ENCODE data around the gene RAPGEF5.

RAPGEF5 gene

DNA sequence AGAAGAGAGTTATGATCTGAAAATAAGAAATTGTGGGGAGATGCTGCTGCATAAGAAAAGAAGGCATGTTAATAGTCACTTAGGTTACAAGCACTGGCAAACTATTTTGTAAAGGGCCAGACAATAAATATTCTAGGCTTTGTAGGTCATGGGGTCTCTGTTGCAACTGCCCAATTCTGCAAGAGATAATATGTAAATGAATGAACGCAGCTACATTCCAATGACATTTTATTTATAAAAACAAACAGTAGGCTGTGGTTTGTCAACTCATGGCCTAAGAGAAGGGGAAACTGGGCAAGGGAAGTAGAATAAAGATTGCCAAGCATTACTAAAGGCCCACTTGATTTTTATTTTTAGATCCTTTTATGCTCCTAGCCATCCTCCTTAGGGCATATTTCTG, 133.1 kb downstream of the RAPGEF5 start:
- TF ChIP-seq, protein P1, sequence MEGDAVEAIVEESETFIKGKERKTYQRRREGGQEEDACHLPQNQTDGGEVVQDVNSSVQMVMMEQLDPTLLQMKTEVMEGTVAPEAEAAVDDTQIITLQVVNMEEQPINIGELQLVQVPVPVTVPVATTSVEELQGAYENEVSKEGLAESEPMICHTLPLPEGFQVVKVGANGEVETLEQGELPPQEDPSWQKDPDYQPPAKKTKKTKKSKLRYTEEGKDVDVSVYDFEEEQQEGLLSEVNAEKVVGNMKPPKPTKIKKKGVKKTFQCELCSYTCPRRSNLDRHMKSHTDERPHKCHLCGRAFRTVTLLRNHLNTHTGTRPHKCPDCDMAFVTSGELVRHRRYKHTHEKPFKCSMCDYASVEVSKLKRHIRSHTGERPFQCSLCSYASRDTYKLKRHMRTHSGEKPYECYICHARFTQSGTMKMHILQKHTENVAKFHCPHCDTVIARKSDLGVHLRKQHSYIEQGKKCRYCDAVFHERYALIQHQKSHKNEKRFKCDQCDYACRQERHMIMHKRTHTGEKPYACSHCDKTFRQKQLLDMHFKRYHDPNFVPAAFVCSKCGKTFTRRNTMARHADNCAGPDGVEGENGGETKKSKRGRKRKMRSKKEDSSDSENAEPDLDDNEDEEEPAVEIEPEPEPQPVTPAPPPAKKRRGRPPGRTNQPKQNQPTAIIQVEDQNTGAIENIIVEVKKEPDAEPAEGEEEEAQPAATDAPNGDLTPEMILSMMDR (IDR thresholded peaks at IDR 0.05; ENCODE audit: insufficient read depth, low read length), result no peak
- TF ChIP-seq SPI1 (IDR thresholded peaks at IDR 0.05; ENCODE audit: borderline replicate concordance, low read depth), result no peak
- no peak for TF ChIP-seq GABPA (IDR thresholded peaks at IDR 0.05; ENCODE audit: low read depth)
- TF ChIP-seq, protein P2, sequence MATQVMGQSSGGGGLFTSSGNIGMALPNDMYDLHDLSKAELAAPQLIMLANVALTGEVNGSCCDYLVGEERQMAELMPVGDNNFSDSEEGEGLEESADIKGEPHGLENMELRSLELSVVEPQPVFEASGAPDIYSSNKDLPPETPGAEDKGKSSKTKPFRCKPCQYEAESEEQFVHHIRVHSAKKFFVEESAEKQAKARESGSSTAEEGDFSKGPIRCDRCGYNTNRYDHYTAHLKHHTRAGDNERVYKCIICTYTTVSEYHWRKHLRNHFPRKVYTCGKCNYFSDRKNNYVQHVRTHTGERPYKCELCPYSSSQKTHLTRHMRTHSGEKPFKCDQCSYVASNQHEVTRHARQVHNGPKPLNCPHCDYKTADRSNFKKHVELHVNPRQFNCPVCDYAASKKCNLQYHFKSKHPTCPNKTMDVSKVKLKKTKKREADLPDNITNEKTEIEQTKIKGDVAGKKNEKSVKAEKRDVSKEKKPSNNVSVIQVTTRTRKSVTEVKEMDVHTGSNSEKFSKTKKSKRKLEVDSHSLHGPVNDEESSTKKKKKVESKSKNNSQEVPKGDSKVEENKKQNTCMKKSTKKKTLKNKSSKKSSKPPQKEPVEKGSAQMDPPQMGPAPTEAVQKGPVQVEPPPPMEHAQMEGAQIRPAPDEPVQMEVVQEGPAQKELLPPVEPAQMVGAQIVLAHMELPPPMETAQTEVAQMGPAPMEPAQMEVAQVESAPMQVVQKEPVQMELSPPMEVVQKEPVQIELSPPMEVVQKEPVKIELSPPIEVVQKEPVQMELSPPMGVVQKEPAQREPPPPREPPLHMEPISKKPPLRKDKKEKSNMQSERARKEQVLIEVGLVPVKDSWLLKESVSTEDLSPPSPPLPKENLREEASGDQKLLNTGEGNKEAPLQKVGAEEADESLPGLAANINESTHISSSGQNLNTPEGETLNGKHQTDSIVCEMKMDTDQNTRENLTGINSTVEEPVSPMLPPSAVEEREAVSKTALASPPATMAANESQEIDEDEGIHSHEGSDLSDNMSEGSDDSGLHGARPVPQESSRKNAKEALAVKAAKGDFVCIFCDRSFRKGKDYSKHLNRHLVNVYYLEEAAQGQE (IDR thresholded peaks at IDR 0.05; ENCODE audit: insufficient replicate concordance, low read depth), result no peak
- no peak for TF ChIP-seq POLR2AphosphoS5 (IDR thresholded peaks at IDR 0.05; ENCODE audit: low read depth)
- Histone ChIP-seq H3K27ac (replicated peaks) (no peak overlapping the region), H3K4me3 (replicated peaks; ENCODE audit: insufficient read depth, low read length) (no peak overlapping the region), H3K27me3 (ENCODE audit: insufficient read depth, poor library complexity, severe bottlenecking) (no peaks in the 10 kb centered on the region)
- DNase-seq (ENCODE audit: low read depth in 1 of 2, low spot score in 1 of 2), result no peak

DNA sequence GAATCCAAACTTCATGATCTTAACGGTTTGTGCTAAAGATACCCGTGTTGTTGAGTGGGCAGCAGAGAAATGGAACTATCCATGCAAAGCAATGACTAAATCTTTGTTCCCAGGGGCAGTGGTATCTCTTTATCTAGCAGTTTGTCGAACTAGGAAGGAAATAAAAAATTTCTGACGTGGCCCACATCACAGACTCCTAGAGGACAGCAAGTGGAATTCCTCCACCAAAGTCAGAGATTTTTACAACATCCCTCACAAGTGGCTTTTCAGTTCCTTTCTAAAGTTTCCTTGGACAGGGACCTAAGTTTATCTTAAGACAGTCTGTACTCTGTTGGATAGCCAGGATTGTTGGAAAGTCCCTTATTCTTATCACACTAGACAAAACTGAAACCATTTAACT, 136.0 kb downstream of the RAPGEF5 start:
- Histone ChIP-seq H3K27ac (replicated peaks) (no peak overlapping the region), H3K4me3 (replicated peaks; ENCODE audit: insufficient read depth, low read length) (no peak overlapping the region), H3K27me3 (ENCODE audit: insufficient read depth, poor library complexity, severe bottlenecking) (peaks cover 2% of the 10 kb centered on the region)
- DNase-seq (ENCODE audit: low read depth in 1 of 2, low spot score in 1 of 2), result no peak
- TF ChIP-seq, protein P2 (IDR thresholded peaks at IDR 0.05; ENCODE audit: insufficient replicate concordance, low read depth), result no peak
- TF ChIP-seq POLR2AphosphoS5 (IDR thresholded peaks at IDR 0.05; ENCODE audit: low read depth) (no peak), SPI1 (IDR thresholded peaks at IDR 0.05; ENCODE audit: borderline replicate concordance, low read depth) (no peak), GABPA (IDR thresholded peaks at IDR 0.05; ENCODE audit: low read depth) (no peak)
- TF ChIP-seq, protein P1 (IDR thresholded peaks at IDR 0.05; ENCODE audit: insufficient read depth, low read length), result no peak

DNA sequence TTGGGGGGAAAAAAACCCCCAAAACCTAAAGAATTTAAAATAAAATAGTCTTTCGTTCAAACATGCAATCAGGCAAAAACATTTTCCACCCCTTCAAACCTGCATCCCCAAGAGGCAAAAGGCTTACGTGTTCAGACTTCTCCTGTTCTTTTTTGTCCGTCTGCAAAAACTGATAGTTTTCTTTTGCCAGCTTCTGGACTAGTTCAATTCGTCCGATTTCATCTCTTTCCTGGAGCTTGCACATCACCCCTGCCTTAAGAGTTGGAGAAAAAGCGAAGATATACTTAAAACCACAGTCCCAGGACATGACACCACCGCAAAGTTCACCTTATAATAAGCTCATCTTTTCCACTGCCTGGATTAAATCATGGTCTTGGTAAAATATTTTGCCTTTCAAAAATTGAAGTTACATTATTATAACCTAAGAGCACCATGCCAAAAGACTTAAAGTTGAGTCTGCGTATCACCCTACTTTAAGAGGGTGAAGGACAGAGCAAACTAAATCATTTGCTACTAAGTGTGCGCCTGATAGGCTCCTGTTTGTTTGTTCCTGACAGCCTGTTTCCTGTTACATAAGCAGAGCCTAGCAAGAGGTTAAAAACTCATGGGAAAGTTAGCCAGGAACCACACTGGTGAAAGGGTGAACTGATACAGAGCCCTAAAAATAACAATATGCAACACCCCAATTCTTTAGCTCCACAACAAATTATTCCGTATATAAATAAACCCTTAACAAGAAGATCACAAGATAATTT, 137.0 kb downstream of the RAPGEF5 start:
- Histone ChIP-seq H3K27me3 (ENCODE audit: insufficient read depth, poor library complexity, severe bottlenecking) (peaks cover 2% of the 10 kb centered on the region), H3K27ac (replicated peaks) (no peak overlapping the region), H3K4me3 (replicated peaks; ENCODE audit: insufficient read depth, low read length) (no peak overlapping the region)
- TF ChIP-seq, protein P2 (IDR thresholded peaks at IDR 0.05; ENCODE audit: insufficient replicate concordance, low read depth), result no peak
- TF ChIP-seq SPI1 (IDR thresholded peaks at IDR 0.05; ENCODE audit: borderline replicate concordance, low read depth), result no peak
- TF ChIP-seq GABPA (IDR thresholded peaks at IDR 0.05; ENCODE audit: low read depth), result no peak
- no peak for TF ChIP-seq POLR2AphosphoS5 (IDR thresholded peaks at IDR 0.05; ENCODE audit: low read depth)
- TF ChIP-seq, protein P1 (IDR thresholded peaks at IDR 0.05; ENCODE audit: insufficient read depth, low read length), result no peak
- DNase-seq (ENCODE audit: low read depth in 1 of 2, low spot score in 1 of 2), result no peak

All from HL-60 (cell line).